Parietal lobe (tissue), 2 donors: ENCODE results near the gene TMEM44. TPM values are rescaled to one million over a fixed set of nuclear protein-coding genes. Genes with fewer than 3 reads are reported as not detected.

Experiments used
- small RNA-seq: library from RNA; depleted of rRNA; stranded (forward); fragments of <200 nt; gene quantifications from one replicate; pipeline ENCODE3, GENCODE V24; 2014; ENCODE audit warnings: low replicate concordance
- total RNA-seq: library from RNA; depleted of rRNA; stranded (reverse); fragments of >200 nt; gene quantifications from one replicate; pipeline ENCODE4 v1.2.3, GENCODE V29; 2014

The TMEM44 gene, protein sequence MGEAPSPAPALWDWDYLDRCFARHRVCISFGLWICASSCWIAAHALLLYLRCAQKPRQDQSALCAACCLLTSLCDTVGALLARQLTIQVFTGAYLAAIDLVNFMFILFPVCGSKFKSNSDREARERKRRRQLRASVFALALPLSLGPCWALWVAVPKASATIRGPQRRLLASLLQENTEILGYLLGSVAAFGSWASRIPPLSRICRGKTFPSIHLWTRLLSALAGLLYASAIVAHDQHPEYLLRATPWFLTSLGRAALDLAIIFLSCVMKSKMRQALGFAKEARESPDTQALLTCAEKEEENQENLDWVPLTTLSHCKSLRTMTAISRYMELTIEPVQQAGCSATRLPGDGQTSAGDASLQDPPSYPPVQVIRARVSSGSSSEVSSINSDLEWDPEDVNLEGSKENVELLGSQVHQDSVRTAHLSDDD
- total RNA-seq: 51.6 TPM

DNA sequence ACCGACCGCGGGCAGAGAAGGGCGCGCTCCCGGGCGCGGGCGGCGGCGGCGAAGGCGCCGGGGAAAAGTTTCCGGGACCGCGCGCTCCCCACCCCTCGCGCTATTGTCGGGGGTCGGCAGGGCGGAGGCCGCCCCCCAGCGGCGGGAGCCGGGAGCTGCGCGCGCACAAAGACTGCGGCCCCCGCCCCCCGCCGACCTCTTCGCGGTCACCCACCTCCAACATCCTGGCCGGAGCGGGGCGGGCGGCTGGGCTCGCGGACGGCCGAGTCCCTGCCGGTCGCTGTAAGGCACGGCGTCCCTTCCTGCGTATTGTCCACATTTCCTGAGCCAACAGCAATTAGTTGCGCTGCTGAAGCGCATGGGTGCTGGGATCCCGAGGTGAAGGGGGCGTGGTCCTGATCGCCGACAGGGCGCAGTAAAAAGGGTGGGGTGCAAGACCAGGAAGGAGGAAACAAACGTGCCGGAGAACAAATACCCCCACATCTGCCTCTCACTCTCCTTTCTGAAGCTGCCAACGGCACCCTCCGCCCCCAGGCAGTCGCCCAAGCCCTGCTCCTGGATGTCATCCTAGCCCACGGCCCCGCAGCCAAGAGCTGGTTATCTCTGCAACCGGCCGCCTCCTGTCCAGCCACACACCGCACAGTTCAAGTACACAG lies at the start of gene TMEM44:
Gene TMEM44, minus strand, starts transcription at position 71 of the 656 bp plus-strand sequence. CDS start 204 bp downstream, outside the sequence.

GRCh38 chr3:194671900-194672808 lies 38.9 kb upstream of the TMEM44 start, which contains the start of gene LSG1:
Gene LSG1 (minus strand): TSS chr3:194672191. CDS start chr3:194672162, 29 bp downstream.

Small RNAs within 50 kb of the gene (small RNA-seq; reads per million reads assigned to genes)
- gene AC046143.2: not detected

Other genes with a start within 250 kb of the TMEM44 start
- not detected for gene GP5, start 234.2 kb downstream of the TMEM44 start, total RNA-seq
- gene ATP13A3, start 146.4 kb downstream of the TMEM44 start, total RNA-seq: 217 TPM
- gene LSG1, start 38.8 kb upstream of the TMEM44 start, total RNA-seq: 66.0 TPM
- 3.1 TPM for gene FAM43A, start 52.5 kb upstream of the TMEM44 start, total RNA-seq